ENCODE measurements around the gene RUVBL2. TPM values are rescaled to one million over a fixed set of nuclear protein-coding genes. Genes with fewer than 3 reads are reported as not detected.

Gene RUVBL2
- total RNA-seq, 4 donors from 2014 or later = 69.4 to 96.5 (median 84.2) TPM

DNA sequence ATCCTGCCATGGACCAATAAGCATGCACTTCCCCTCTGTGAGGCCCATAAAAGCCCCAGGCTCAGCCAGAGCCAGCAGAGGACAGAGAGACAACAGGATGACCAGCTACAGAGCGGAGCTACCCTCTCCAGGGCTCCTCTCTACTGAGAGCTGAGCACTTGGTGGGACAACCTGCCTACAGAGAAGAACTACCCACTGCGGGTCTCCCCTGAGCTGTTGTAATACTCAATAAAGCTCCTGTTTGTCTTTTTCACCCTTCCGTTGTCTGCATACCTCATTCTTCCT, 46.5 kb upstream of the RUVBL2 start:
- no peak overlapping the region for H3K4me3 ChIP-seq
- no peak overlapping the region for H3K27ac ChIP-seq
- no peak for ATAC-seq
- H3K27me3 ChIP-seq = no peaks in the 10 kb centered on the region
- TF ChIP-seq, protein P1, sequence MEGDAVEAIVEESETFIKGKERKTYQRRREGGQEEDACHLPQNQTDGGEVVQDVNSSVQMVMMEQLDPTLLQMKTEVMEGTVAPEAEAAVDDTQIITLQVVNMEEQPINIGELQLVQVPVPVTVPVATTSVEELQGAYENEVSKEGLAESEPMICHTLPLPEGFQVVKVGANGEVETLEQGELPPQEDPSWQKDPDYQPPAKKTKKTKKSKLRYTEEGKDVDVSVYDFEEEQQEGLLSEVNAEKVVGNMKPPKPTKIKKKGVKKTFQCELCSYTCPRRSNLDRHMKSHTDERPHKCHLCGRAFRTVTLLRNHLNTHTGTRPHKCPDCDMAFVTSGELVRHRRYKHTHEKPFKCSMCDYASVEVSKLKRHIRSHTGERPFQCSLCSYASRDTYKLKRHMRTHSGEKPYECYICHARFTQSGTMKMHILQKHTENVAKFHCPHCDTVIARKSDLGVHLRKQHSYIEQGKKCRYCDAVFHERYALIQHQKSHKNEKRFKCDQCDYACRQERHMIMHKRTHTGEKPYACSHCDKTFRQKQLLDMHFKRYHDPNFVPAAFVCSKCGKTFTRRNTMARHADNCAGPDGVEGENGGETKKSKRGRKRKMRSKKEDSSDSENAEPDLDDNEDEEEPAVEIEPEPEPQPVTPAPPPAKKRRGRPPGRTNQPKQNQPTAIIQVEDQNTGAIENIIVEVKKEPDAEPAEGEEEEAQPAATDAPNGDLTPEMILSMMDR (IDR thresholded peaks at IDR 0.05) = no peak
- TF ChIP-seq POLR2A (IDR thresholded peaks at IDR 0.05) (no peak), POLR2AphosphoS5 (IDR thresholded peaks at IDR 0.05) (no peak), EP300 (IDR thresholded peaks at IDR 0.05) (no peak)
- H3K4me1 ChIP-seq = no peaks in the 10 kb centered on the region
- WGBS, 2 donors (ENCODE audit: low coverage in 1 of 2) = 90% methylated on average over 2 of the region's 3 CpGs; no CpG with 5 or more reads in 1 of the 2 donors
- no peaks in the 10 kb centered on the region for H3K36me3 ChIP-seq
- no peaks in the 10 kb centered on the region for H3K9me3 ChIP-seq

DNA sequence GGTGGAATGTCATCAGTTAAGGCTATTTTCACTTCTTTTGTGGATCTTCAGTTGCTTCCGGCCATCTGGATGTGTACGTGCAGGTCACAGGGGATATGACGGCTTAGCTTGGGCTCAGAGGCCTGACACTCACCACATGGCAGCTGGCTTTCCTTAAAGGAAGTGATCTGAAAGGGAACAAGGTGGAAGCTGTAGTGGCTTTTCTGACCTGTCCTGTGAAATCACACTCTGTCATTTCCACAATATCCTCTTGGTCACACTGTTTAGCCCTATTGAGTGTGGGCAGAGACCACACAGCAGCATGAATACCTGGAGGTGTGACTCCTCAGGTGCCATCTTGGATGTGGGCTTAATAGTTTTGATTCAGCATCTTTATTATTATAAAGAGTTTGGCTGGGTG, 43.5 kb upstream of the RUVBL2 start:
- no peak for TF ChIP-seq EP300 (IDR thresholded peaks at IDR 0.05)
- TF ChIP-seq POLR2AphosphoS5 (IDR thresholded peaks at IDR 0.05) = no peak
- TF ChIP-seq, protein P1 (IDR thresholded peaks at IDR 0.05) = no peak
- TF ChIP-seq POLR2A (IDR thresholded peaks at IDR 0.05) = no peak
- WGBS, 2 donors (ENCODE audit: low coverage in 1 of 2) = 61% methylated on average over 3 of the region's 3 CpGs; no CpG with 5 or more reads in 1 of the 2 donors
- H3K36me3 ChIP-seq = no peaks in the 10 kb centered on the region
- H3K9me3 ChIP-seq = no peaks in the 10 kb centered on the region
- ATAC-seq = no peak
- H3K27ac ChIP-seq = no peak overlapping the region
- no peak overlapping the region for H3K4me3 ChIP-seq
- H3K27me3 ChIP-seq = no peaks in the 10 kb centered on the region
- H3K4me1 ChIP-seq = peaks cover 0 to 10% (median 0%) of the 10 kb centered on the region in 3 donors

DNA sequence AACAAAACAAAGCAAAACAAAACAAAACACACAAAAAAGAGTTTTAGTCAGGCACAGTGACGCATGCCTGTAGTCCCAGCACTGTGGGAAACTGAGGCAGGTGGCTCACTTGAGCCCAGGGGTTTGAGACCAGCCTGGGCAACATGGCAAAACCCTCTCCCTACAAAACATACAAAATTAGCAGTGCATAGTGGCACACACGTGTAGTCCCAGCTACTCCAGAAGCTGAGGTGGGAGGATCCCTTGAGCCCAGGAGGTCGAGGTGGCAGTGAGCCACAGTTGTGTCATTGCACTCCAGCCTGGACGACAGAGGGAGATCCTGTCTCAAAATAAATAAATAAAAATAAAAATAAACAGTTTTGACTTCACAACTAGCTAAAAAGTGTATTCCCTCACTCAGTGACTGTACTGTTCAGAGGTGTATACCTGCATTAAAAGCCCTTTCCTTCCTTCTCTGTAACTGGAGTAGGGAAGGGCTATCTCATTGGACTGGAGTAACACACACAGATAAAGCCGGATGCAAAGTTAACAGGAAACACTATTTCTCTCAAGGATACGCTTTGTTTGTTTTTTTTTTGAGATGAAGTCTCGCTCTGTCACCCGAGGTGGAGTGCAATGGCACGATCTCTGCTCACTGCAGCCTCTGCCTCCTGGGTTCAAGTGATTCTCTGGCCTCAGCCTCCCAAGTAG, 42.7 kb upstream of the RUVBL2 start:
- Histone ChIP-seq H3K27ac (no peak overlapping the region), H3K9me3 (no peaks in the 10 kb centered on the region), H3K4me3 (no peak overlapping the region), H3K27me3 (no peaks in the 10 kb centered on the region), H3K36me3 (peaks cover 0 to 2% of the 10 kb centered on the region in 2 donors), H3K4me1 (peaks cover 0 to 19% (median 8%) of the 10 kb centered on the region in 3 donors)
- WGBS, 2 donors (ENCODE audit: low coverage in 1 of 2) = 38 to 50% methylated on average over 5 to 7 of the region's 9 CpGs
- no peak for ATAC-seq
- TF ChIP-seq POLR2A (IDR thresholded peaks at IDR 0.05) (no peak), POLR2AphosphoS5 (IDR thresholded peaks at IDR 0.05) (no peak), EP300 (IDR thresholded peaks at IDR 0.05) (no peak)
- TF ChIP-seq, protein P1 (IDR thresholded peaks at IDR 0.05) = no peak

DNA sequence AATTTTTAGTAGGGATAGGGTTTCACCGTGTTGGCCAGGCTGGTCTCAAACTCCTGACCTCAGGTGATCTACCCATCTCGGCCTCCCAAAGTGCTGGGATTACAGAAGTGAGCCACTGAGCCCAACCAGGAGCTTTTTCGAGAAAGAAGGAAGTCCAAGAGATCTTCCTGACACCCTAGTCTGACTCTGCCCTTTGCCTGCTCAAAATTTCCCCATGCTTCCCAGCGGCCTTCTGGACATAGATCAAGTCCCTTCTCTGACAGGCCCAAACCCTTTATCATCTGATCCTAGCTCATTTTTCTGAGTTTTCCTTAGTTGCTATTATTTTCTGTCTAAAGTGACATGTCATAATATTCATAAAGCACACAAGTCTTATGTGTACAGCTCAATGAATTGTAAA, 40.5 kb upstream of the RUVBL2 start:
- H3K36me3 ChIP-seq = peaks cover 0 to 12% of the 10 kb centered on the region in 2 donors
- H3K9me3 ChIP-seq = no peaks in the 10 kb centered on the region
- ATAC-seq = no peak
- TF ChIP-seq EP300 (IDR thresholded peaks at IDR 0.05) = no peak
- TF ChIP-seq POLR2A (IDR thresholded peaks at IDR 0.05) = no peak
- TF ChIP-seq, protein P1 (IDR thresholded peaks at IDR 0.05) = no peak
- TF ChIP-seq POLR2AphosphoS5 (IDR thresholded peaks at IDR 0.05) = no peak
- H3K27me3 ChIP-seq = no peaks in the 10 kb centered on the region
- peak overlapping the region in 2 of 4 donors; percentile 88 to 92 for H3K27ac ChIP-seq
- no peak overlapping the region for H3K4me3 ChIP-seq
- peaks cover 0 to 23% (median 8%) of the 10 kb centered on the region in 3 donors for H3K4me1 ChIP-seq
- 67 to 87% methylated on average over 1 to 3 of the region's 4 CpGs for WGBS, 2 donors (ENCODE audit: low coverage in 1 of 2)

DNA sequence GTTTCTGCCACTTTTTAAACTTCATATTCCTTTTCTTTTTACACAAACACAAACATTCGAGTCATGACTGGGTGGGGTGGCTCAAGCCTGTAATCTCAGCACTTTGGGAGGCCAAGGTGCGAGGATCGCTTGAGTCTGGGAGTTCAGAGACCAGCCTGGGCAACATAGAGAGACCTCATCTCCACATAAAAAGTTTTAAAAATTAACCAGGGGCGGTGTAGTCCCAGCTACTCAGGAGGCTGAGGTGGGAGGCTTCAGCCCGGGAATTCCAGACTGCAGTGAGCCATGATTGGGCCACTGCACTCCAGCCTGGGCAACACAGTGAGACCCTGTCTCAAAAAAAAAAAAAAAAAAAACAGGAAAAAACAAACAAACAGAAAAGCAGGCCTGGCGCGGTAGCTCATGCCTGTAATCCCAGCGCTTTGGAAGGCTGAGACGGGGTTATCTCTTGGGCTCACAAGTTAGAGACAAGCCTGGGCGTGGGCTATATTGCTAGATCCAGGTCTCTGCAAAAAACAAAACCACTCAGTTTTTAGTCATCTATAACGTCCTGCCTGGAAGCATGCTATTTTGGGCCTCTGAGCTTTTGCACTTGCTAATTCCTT, 39.6 kb upstream of the RUVBL2 start:
- no peaks in the 10 kb centered on the region for H3K27me3 ChIP-seq
- peak overlapping the region; percentile 45 to 94 for H3K4me3 ChIP-seq
- TF ChIP-seq POLR2A (IDR thresholded peaks at IDR 0.05) = no peak
- TF ChIP-seq POLR2AphosphoS5 (IDR thresholded peaks at IDR 0.05) = peak; percentile 45
- 10 to 36% methylated on average over 2 to 9 of the region's 11 CpGs for WGBS, 2 donors (ENCODE audit: low coverage in 1 of 2)
- peak overlapping the region; percentile 47 to 92 (median 86) for H3K27ac ChIP-seq
- H3K36me3 ChIP-seq = peaks cover 0 to 12% of the 10 kb centered on the region in 2 donors
- no peaks in the 10 kb centered on the region for H3K9me3 ChIP-seq
- no peak for ATAC-seq
- H3K4me1 ChIP-seq = peaks cover 0 to 23% (median 8%) of the 10 kb centered on the region in 3 donors

Measured in gastroesophageal sphincter (tissue), 4 donors.